ENCODE measurements around the gene IMPDH2.

IMPDH2 gene

DNA sequence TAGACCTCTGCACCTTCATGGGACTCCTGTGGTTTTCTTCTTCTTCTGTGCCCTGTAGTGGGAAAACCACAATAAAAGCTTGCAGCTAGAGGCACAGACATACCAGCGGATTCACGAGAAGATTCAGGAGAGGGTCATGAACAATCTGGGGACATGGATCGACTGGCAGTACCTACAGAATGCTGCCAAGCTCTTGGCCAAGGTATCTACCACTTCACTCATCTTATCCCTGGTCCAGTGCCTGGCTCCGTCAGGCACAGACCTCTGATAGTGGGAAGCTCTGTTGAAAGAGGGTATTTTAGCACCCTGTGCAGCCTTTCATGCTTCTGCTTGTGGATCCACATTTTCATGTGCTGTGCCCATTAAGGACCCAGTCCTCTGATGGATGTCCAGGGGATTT, 48.9 kb downstream of the IMPDH2 start:
- no peak for DNase-seq (ENCODE audit: low spot score)

DNA sequence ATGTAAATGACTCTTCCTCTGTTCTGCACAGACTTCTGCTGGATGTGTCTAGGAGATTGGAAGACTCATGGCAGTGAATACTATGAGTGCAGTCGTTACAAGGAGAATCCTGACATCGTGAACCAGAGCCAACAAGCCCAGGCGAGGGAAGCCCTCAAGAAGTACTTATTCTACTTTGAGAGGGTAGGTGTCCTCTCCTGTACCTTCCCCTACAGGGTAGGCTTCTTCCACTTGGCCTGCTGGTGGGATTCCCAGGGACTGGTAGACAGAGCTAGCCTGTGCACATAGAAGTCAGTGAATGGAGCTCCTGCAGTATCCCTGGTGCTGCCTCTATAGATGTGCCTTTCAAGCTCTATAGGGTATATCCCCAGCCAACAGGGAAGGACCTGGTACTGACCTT, 49.7 kb downstream of the IMPDH2 start:
- no peak for DNase-seq (ENCODE audit: low spot score)
